Common myeloid progenitor, CD34-positive (primary cell): ENCODE results near the gene VWA5B1.

Source experiments
- CTCF ChIA-PET: fragments of 350-600 bp; sonication (Branson Sonifier 250); formaldehyde crosslinking; loops from one replicate; lab custom pipeline; 2021; ENCODE audit warnings: antibody characterized with exemption; lab: Charles Lee
- POLR2A ChIA-PET: fragments of 350-600 bp; sonication (Branson Sonifier 250); formaldehyde crosslinking; loops from one replicate; lab custom pipeline; 2021; ENCODE audit warnings: antibody characterized with exemption; lab: Charles Lee
- DNase-seq, 3 donors: peaks; one replicate each; pipeline versions ENCODE4 v3.0.0 to v3.0.0-alpha.2; 2013
- H3K27ac ChIP-seq, 2 experiments: 1 replicate in 1 of 2; 2 replicates in 1 of 2; pipeline ENCODE4 v1.7.0; 2013; ENCODE audit warnings: inconsistent platforms in 2 of 2, low read length in 2 of 2, mild to moderate bottlenecking in 2 of 2, low read depth in 1 of 2, moderate library complexity in 1 of 2; ENCODE audit not compliant: severe bottlenecking in 2 of 2, insufficient read depth in 1 of 2, poor library complexity in 1 of 2
- H3K27me3 ChIP-seq, 5 experiments: replicated peaks in 2 of 5; 1 replicate in 3 of 5; 2 replicates in 2 of 5; pipeline versions ENCODE4 v1.6.1 to v1.7.0; 2013; ENCODE audit warnings: low read length in 4 of 5, mild to moderate bottlenecking in 2 of 5, moderate library complexity in 2 of 5, inconsistent platforms in 1 of 5; ENCODE audit not compliant: insufficient read depth in 5 of 5, control insufficient read depth in 4 of 5
- H3K36me3 ChIP-seq, 4 experiments: 1 replicate in 2 of 4; 2 replicates in 2 of 4; pipeline versions ENCODE4 v1.6.1 to v1.7.0; 2013; ENCODE audit warnings: low read length in 3 of 4, control low read depth in 1 of 4, mild to moderate bottlenecking in 1 of 4; ENCODE audit not compliant: control insufficient read depth in 4 of 4, insufficient read depth in 4 of 4
- H3K4me1 ChIP-seq, 4 experiments: 1 replicate in 3 of 4; 2 replicates in 1 of 4; pipeline versions ENCODE4 v1.6.1 to v1.7.1; 2013; ENCODE audit warnings: low read length in 3 of 4, mild to moderate bottlenecking in 3 of 4, control low read depth in 1 of 4, inconsistent platforms in 1 of 4, moderate library complexity in 1 of 4; ENCODE audit not compliant: control insufficient read depth in 4 of 4, insufficient read depth in 4 of 4; ENCODE audit errors: control extremely low read depth in 1 of 4
- H3K4me3 ChIP-seq, 7 experiments: 1 replicate in 4 of 7; 2 replicates in 3 of 7; pipeline versions ENCODE4 v1.5.1 to v1.7.0; 2013; ENCODE audit warnings: mild to moderate bottlenecking in 7 of 7, low read length in 6 of 7, moderate library complexity in 6 of 7, inconsistent platforms in 2 of 7, low read depth in 2 of 7, control low read depth in 1 of 7; ENCODE audit not compliant: insufficient read depth in 4 of 7, control insufficient read depth in 1 of 7; ENCODE audit errors: extremely low read depth in 1 of 7
- H3K9me3 ChIP-seq, 5 experiments: 1 replicate in 4 of 5; 2 replicates in 1 of 5; pipeline versions ENCODE4 v1.6.1 to v1.7.1; 2013; ENCODE audit warnings: low read length in 4 of 5, mild to moderate bottlenecking in 2 of 5, inconsistent platforms in 1 of 5, low read depth in 1 of 5, moderate library complexity in 1 of 5; ENCODE audit not compliant: control insufficient read depth in 4 of 5, insufficient read depth in 2 of 5; ENCODE audit errors: control extremely low read depth in 1 of 5
- WGBS: methylation state at CpG from one replicate; pipeline ENCODE4 v1.1.5; 2013; ENCODE audit not compliant: insufficient coverage; 5-methylcytosine and 5-hydroxymethylcytosine counted together

VWA5B1 gene

GRCh38 chr1:20380175-20380574, 89.5 kb downstream of the VWA5B1 start:
- H3K4me3 ChIP-seq = no peak overlapping the region
- CTCF ChIA-PET = interaction anchor here (3.2 kb wide), 1 partner anchor 114 kb away, joined by 8 read pairs; no protein-coding TSS in a partner anchor
- H3K27ac ChIP-seq = no peak overlapping the region
- DNase-seq = no peak
- 93% methylated on average over 6 of the region's 6 CpGs for WGBS
- H3K4me1 ChIP-seq = no peaks in the 10 kb centered on the region
- H3K27me3 ChIP-seq = peaks cover 0 to 56% (median 6%) of the 10 kb centered on the region in 5 experiments
- H3K9me3 ChIP-seq = no peaks in the 10 kb centered on the region
- H3K36me3 ChIP-seq = no peaks in the 10 kb centered on the region
- POLR2A ChIA-PET = no interaction called here

GRCh38 chr1:20380616-20381035, 90.0 kb downstream of the VWA5B1 start:
- no peaks in the 10 kb centered on the region for H3K36me3 ChIP-seq
- ChIA-PET CTCF (interaction anchor here (3.2 kb wide), 1 partner anchor 114 kb away, joined by 8 read pairs; no protein-coding TSS in a partner anchor), POLR2A (no interaction called here)
- no peak for DNase-seq
- no peak overlapping the region for H3K27ac ChIP-seq
- H3K9me3 ChIP-seq = no peaks in the 10 kb centered on the region
- 84% methylated on average over 8 of the region's 11 CpGs for WGBS
- H3K27me3 ChIP-seq = peaks cover 0 to 56% (median 10%) of the 10 kb centered on the region in 5 experiments
- no peak overlapping the region for H3K4me3 ChIP-seq
- H3K4me1 ChIP-seq = no peaks in the 10 kb centered on the region

- H3K36me3 ChIP-seq = no peaks in the 10 kb centered on the region
- no CpG with 5 or more reads among the region's 5 CpGs for WGBS
- H3K4me3 ChIP-seq = no peak overlapping the region
- H3K27ac ChIP-seq = no peak overlapping the region
- peak in 1 of 3 donors; percentile 5 for DNase-seq
- H3K9me3 ChIP-seq = no peaks in the 10 kb centered on the region
- H3K27me3 ChIP-seq = peaks cover 0 to 57% (median 15%) of the 10 kb centered on the region in 5 experiments
- CTCF ChIA-PET = interaction anchor here (3.2 kb wide), 1 partner anchor 113 kb away, joined by 8 read pairs; no protein-coding TSS in a partner anchor
- POLR2A ChIA-PET = no interaction called here
- H3K4me1 ChIP-seq = no peaks in the 10 kb centered on the region
Observed at GRCh38 chr1:20381045-20381641, 90.5 kb downstream of the VWA5B1 start.

- no peaks in the 10 kb centered on the region for H3K9me3 ChIP-seq
- no peak overlapping the region for H3K4me3 ChIP-seq
- no peaks in the 10 kb centered on the region for H3K36me3 ChIP-seq
- peaks cover 0 to 64% (median 14%) of the 10 kb centered on the region in 5 experiments for H3K27me3 ChIP-seq
- H3K27ac ChIP-seq = no peak overlapping the region
- WGBS = no CpG with 5 or more reads among the region's 2 CpGs
- POLR2A ChIA-PET = no interaction called here
- H3K4me1 ChIP-seq = no peaks in the 10 kb centered on the region
- DNase-seq = no peak
- CTCF ChIA-PET = no interaction called here
Observed at GRCh38 chr1:20381961-20382360, 91.3 kb downstream of the VWA5B1 start.

- no peak for DNase-seq
- H3K27me3 ChIP-seq = peaks cover 0 to 71% (median 14%) of the 10 kb centered on the region in 5 experiments
- 100% methylated on average over 3 of the region's 8 CpGs for WGBS
- H3K9me3 ChIP-seq = no peaks in the 10 kb centered on the region
- no peak overlapping the region for H3K27ac ChIP-seq
- H3K4me3 ChIP-seq = no peak overlapping the region
- POLR2A ChIA-PET = no interaction called here
- CTCF ChIA-PET = no interaction called here
- H3K4me1 ChIP-seq = no peaks in the 10 kb centered on the region
- H3K36me3 ChIP-seq = no peaks in the 10 kb centered on the region
Observed at GRCh38 chr1:20382711-20383110, 92.0 kb downstream of the VWA5B1 start.

GRCh38 chr1:20383631-20384030, 93.0 kb downstream of the VWA5B1 start:
- H3K4me3 ChIP-seq = no peak overlapping the region
- H3K27ac ChIP-seq = no peak overlapping the region
- H3K4me1 ChIP-seq = no peaks in the 10 kb centered on the region
- CTCF ChIA-PET = no interaction called here
- POLR2A ChIA-PET = no interaction called here
- no peak for DNase-seq
- 74% methylated on average over 3 of the region's 3 CpGs for WGBS
- H3K36me3 ChIP-seq = no peaks in the 10 kb centered on the region
- H3K9me3 ChIP-seq = no peaks in the 10 kb centered on the region
- H3K27me3 ChIP-seq = peaks cover 0 to 73% (median 17%) of the 10 kb centered on the region in 5 experiments

GRCh38 chr1:20385630-20386029, 95.0 kb downstream of the VWA5B1 start:
- no peaks in the 10 kb centered on the region for H3K4me1 ChIP-seq
- H3K27ac ChIP-seq = no peak overlapping the region
- H3K36me3 ChIP-seq = no peaks in the 10 kb centered on the region
- peaks cover 0 to 81% (median 20%) of the 10 kb centered on the region in 5 experiments for H3K27me3 ChIP-seq
- no peak overlapping the region for H3K4me3 ChIP-seq
- 28% methylated on average over 6 of the region's 6 CpGs for WGBS
- POLR2A ChIA-PET = no interaction called here
- DNase-seq = no peak
- CTCF ChIA-PET = no interaction called here
- H3K9me3 ChIP-seq = no peaks in the 10 kb centered on the region
